HepG2 (cell line): ENCODE measurements around the gene WDR91. TPM values are rescaled to one million over a fixed set of nuclear protein-coding genes. Genes with fewer than 3 reads are reported as not detected.

Experiments used
- ATM ChIP-seq: fragments of 450-650 bp; IDR thresholded peaks from 2 replicates; pipeline ENCODE4 v1.7.1; 2017; ENCODE audit warnings: mild to moderate bottlenecking, borderline replicate concordance
- CBX2 ChIP-seq, 2 experiments: fragments of 200-600 bp in 1 of 2; sonication (generic); formaldehyde crosslinking in 1 of 2; IDR thresholded peaks; 2 replicates each; pipeline versions ENCODE4 v1.7.0 to v1.8.1; 2018 to 2022; ENCODE audit warnings: low read depth in 2 of 2, low read length in 1 of 2, mild to moderate bottlenecking in 1 of 2, missing genetic modification reagents in 1 of 2
- CEBPB ChIP-seq: IDR thresholded peaks from 2 replicates; pipeline ENCODE4 v1.6.1; 2011; ENCODE audit warnings: low read depth, low read length, improper control_type of control experiment, borderline replicate concordance
- HNRNPLL ChIP-seq: fragments of 200-400 bp; formaldehyde crosslinking; IDR thresholded peaks from 2 replicates; pipeline ENCODE4 v1.6.1; 2017; ENCODE audit warnings: mild to moderate bottlenecking, low read depth, low read length; ENCODE audit not compliant: poor library complexity, severe bottlenecking
- MYC ChIP-seq: sonication (generic); formaldehyde crosslinking; IDR thresholded peaks from 2 replicates; pipeline ENCODE4 v1.9.0; 2021; ENCODE audit warnings: missing genetic modification reagents, borderline replicate concordance
- PRMT3 ChIP-seq: sonication (generic); formaldehyde crosslinking; IDR thresholded peaks from 2 replicates; pipeline ENCODE4 v1.8.1; 2022; ENCODE audit warnings: low read depth, mild to moderate bottlenecking, moderate library complexity, missing genetic modification reagents, borderline replicate concordance
- TCF12 ChIP-seq, 2 experiments: fragments of 450-650 bp in 1 of 2; sonication (generic) in 1 of 2; formaldehyde crosslinking in 1 of 2; IDR thresholded peaks; 2 replicates each; pipeline versions ENCODE4 v1.6.1 to v1.8.0; 2017 to 2022; ENCODE audit warnings: antibody characterized with exemption in 1 of 2, mild to moderate bottlenecking in 1 of 2, missing genetic modification reagents in 1 of 2, moderate library complexity in 1 of 2
- TOE1 ChIP-seq: sonication (generic); formaldehyde crosslinking; IDR thresholded peaks from 2 replicates; pipeline ENCODE4 v1.4.0; 2020; ENCODE audit warnings: mild to moderate bottlenecking, missing genetic modification reagents
- ZNF317 ChIP-seq: sonication (generic); formaldehyde crosslinking; IDR thresholded peaks from 2 replicates; pipeline ENCODE4 v1.5.0; 2020; ENCODE audit warnings: mild to moderate bottlenecking, missing genetic modification reagents
- ZNF335 ChIP-seq: sonication (generic); formaldehyde crosslinking; IDR thresholded peaks from 2 replicates; pipeline ENCODE4 v1.4.0; 2020; ENCODE audit warnings: missing genetic modification reagents
- ZNF552 ChIP-seq: sonication (generic); formaldehyde crosslinking; IDR thresholded peaks from 2 replicates; pipeline ENCODE4 v1.9.0; 2022; ENCODE audit warnings: missing genetic modification reagents, mild to moderate bottlenecking, borderline replicate concordance
- polyA plus RNA-seq, 8 experiments: library from polyadenylated mRNA; depleted of rRNA in 3 of 8; stranded (reverse) in 7 of 8; unstranded in 1 of 8; fragments of >200 nt; fragmentation: Illumina TruSeq in 4 of 8; extraction: Trizol in 4 of 8; gene quantifications; 2 replicates each; pipeline versions ENCODE4 v1.2.1 to v1.2.3, GENCODE V29; 2011 to 2016; ENCODE audit warnings: low read depth in 4 of 8, missing spikeins in 1 of 8, mixed read lengths in 1 of 8; ENCODE audit not compliant: insufficient read depth in 1 of 8
- total RNA-seq, 5 experiments: library from RNA; depleted of rRNA; stranded (reverse); fragments of >200 nt; fragmentation: Illumina TruSeq; extraction: Trizol; gene quantifications; 2 replicates each; pipeline ENCODE4 v1.2.3, GENCODE V29; 2016; ENCODE audit warnings: low read depth in 1 of 5
- TF ChIP-seq, protein P1 (sequence below): sonication (generic); formaldehyde crosslinking; conservative IDR thresholded peaks from 2 replicates; pipeline ENCODE4 v1.5.0; 2020; ENCODE audit warnings: missing genetic modification reagents
- TF ChIP-seq, protein P2 (sequence below): sonication (generic); formaldehyde crosslinking; IDR thresholded peaks from 2 replicates; pipeline ENCODE4 v1.4.0; 2020; ENCODE audit warnings: missing genetic modification reagents, mild to moderate bottlenecking, borderline replicate concordance
- TF ChIP-seq, protein P3 (sequence below): sonication (generic); formaldehyde crosslinking; IDR thresholded peaks from 2 replicates; pipeline ENCODE4 v1.8.0; 2022; ENCODE audit warnings: missing genetic modification reagents, low read depth, mild to moderate bottlenecking, borderline replicate concordance
- TF ChIP-seq, protein P4 (sequence below): IDR thresholded peaks from 2 replicates; pipeline ENCODE4 v1.6.1; 2016; ENCODE audit warnings: low read depth
- TF ChIP-seq, protein P5 (sequence below): IDR thresholded peaks from 2 replicates; pipeline ENCODE4 v1.4.0; 2020; ENCODE audit warnings: mild to moderate bottlenecking, missing genetic modification reagents

WDR91 gene
- total and polyA plus RNA-seq, 2 of the 13 experiments (the other 11 are each of a cell fraction or from before 2014, with no cell fraction given) = 11.6 to 12.1 TPM

DNA sequence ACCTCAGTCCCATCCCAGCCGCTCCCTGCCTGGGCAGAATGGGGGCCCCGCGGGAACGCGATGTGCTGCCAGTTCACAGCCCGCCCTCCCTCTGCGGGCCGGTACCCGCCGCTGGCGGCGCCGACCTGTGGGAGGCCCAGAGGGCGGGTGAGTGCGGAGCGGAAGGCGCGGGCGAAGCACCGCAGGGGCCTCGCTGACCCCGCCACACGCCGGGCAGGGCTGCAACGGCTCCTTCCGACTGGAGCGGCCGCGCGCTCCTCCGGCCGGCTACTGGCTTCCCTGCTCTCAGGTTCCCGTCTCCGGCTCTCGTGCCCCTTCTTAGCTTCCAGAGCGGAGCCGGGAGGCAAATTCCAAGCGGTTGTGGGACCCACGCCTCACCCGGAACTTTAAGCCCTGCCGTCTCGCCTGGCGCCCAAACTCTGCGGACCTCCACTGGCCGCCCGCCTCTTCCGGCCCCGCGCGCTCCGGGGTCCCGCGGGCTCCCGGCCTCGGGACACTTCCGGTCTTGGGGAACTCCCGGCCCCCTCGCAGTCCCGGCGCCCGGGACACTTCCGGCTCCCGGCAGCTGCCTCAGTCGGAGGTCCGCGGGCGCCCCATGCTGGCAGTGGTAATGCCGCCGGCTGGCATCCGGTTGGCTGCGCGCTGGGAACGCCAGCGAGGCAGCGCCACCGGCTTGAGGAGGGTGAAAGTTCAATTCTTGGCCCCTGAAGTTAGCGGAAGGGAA, 40.9 kb downstream of the WDR91 start, which contains the start of gene CYREN (continued):
- TF ChIP-seq CEBPB (no peak), PRMT3 (no peak), TCF12 (IDR thresholded peaks at IDR 0.05) (no peak), TCF12 (CRISPR knock-in tag; IDR thresholded peaks at IDR 0.05) (peak; percentile 61), ZNF317 (peak; percentile 58), MYC (CRISPR knock-in tag) (peak; percentile 83; the same call in 1 of the 2 replicates), ZNF552 (CRISPR knock-in tag) (no peak), ATM (no peak), HNRNPLL (peak; percentile 68), TOE1 (no peak), ZNF335 (CRISPR knock-in tag) (no peak), CBX2 (IDR thresholded peaks at IDR 0.05; ENCODE audit: low read depth, low read length) (no peak), CBX2 (CRISPR knock-in tag; IDR thresholded peaks at IDR 0.05; ENCODE audit: low read depth) (no peak)
- TF ChIP-seq, protein P1, sequence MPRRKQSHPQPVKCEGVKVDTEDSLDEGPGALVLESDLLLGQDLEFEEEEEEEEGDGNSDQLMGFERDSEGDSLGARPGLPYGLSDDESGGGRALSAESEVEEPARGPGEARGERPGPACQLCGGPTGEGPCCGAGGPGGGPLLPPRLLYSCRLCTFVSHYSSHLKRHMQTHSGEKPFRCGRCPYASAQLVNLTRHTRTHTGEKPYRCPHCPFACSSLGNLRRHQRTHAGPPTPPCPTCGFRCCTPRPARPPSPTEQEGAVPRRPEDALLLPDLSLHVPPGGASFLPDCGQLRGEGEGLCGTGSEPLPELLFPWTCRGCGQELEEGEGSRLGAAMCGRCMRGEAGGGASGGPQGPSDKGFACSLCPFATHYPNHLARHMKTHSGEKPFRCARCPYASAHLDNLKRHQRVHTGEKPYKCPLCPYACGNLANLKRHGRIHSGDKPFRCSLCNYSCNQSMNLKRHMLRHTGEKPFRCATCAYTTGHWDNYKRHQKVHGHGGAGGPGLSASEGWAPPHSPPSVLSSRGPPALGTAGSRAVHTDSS (CRISPR knock-in tag) = 0 out of 2 replicates have a peak, but pooled peaks have one; percentile 16
- TF ChIP-seq, protein P2, sequence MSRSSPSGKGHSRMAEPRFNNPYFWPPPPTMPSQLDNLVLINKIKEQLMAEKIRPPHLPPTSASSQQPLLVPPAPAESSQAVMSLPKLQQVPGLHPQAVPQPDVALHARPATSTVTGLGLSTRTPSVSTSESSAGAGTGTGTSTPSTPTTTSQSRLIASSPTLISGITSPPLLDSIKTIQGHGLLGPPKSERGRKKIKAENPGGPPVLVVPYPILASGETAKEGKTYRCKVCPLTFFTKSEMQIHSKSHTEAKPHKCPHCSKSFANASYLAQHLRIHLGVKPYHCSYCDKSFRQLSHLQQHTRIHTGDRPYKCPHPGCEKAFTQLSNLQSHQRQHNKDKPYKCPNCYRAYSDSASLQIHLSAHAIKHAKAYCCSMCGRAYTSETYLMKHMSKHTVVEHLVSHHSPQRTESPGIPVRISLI (CRISPR knock-in tag) = no peak
- TF ChIP-seq, protein P3, sequence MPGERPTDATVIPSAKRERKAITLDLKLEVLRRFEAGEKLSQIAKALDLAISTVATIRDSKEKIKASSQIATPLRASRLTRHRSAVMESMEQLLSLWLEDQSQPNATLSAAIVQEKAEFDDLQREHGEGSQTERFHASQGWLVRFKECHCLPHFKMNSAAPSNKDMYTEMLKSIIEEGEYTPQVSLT (CRISPR knock-in tag) = no peak
- TF ChIP-seq, protein P4, sequence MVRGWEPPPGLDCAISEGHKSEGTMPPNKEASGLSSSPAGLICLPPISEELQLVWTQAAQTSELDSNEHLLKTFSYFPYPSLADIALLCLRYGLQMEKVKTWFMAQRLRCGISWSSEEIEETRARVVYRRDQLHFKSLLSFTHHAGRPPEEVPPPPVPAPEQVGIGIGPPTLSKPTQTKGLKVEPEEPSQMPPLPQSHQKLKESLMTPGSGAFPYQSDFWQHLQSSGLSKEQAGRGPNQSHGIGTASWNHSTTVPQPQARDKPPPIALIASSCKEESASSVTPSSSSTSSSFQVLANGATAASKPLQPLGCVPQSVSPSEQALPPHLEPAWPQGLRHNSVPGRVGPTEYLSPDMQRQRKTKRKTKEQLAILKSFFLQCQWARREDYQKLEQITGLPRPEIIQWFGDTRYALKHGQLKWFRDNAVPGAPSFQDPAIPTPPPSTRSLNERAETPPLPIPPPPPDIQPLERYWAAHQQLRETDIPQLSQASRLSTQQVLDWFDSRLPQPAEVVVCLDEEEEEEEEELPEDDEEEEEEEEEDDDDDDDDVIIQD = peak; percentile 20; the same call in 1 of the 2 replicates
- TF ChIP-seq, protein P5, sequence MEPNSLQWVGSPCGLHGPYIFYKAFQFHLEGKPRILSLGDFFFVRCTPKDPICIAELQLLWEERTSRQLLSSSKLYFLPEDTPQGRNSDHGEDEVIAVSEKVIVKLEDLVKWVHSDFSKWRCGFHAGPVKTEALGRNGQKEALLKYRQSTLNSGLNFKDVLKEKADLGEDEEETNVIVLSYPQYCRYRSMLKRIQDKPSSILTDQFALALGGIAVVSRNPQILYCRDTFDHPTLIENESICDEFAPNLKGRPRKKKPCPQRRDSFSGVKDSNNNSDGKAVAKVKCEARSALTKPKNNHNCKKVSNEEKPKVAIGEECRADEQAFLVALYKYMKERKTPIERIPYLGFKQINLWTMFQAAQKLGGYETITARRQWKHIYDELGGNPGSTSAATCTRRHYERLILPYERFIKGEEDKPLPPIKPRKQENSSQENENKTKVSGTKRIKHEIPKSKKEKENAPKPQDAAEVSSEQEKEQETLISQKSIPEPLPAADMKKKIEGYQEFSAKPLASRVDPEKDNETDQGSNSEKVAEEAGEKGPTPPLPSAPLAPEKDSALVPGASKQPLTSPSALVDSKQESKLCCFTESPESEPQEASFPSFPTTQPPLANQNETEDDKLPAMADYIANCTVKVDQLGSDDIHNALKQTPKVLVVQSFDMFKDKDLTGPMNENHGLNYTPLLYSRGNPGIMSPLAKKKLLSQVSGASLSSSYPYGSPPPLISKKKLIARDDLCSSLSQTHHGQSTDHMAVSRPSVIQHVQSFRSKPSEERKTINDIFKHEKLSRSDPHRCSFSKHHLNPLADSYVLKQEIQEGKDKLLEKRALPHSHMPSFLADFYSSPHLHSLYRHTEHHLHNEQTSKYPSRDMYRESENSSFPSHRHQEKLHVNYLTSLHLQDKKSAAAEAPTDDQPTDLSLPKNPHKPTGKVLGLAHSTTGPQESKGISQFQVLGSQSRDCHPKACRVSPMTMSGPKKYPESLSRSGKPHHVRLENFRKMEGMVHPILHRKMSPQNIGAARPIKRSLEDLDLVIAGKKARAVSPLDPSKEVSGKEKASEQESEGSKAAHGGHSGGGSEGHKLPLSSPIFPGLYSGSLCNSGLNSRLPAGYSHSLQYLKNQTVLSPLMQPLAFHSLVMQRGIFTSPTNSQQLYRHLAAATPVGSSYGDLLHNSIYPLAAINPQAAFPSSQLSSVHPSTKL = peak; percentile 61; the same call in 1 of the 2 replicates
